DOHH2 (cell line): Measurements from ENCODE around the gene CAND1.

Experiments
- H3F3A ChIP-seq: fragments of 200-600 bp; sonication (generic), shearing (Covaris generic); 2 replicates; pipeline ENCODE4 v1.6.0; 2016; ENCODE audit warnings: antibody characterized with exemption, mild to moderate bottlenecking; ENCODE audit not compliant: control insufficient read depth, insufficient read depth
- H3K27ac ChIP-seq: fragments of 200-600 bp; sonication (generic); 2 replicates; pipeline ENCODE4 v1.5.1; 2014; ENCODE audit warnings: low read depth, mild to moderate bottlenecking, low read length, moderate library complexity
- H3K27me3 ChIP-seq: fragments of 200-600 bp; sonication (generic); 2 replicates; pipeline ENCODE4 v1.6.1; 2014; ENCODE audit warnings: mild to moderate bottlenecking, low read length, mixed read lengths; ENCODE audit not compliant: control insufficient read depth
- H3K36me3 ChIP-seq: fragments of 200-600 bp; sonication (generic); 2 replicates; pipeline ENCODE4 v1.6.1; 2014; ENCODE audit warnings: mild to moderate bottlenecking, low read length, moderate library complexity, mixed read lengths; ENCODE audit not compliant: control insufficient read depth
- H3K4me1 ChIP-seq: fragments of 200-600 bp; sonication (generic); 2 replicates; pipeline ENCODE4 v1.6.1; 2014; ENCODE audit warnings: mild to moderate bottlenecking, low read length, mixed read lengths; ENCODE audit not compliant: control insufficient read depth
- H3K4me2 ChIP-seq: fragments of 200-600 bp; sonication (generic); 2 replicates; pipeline ENCODE4 v1.6.0; 2014; ENCODE audit warnings: mild to moderate bottlenecking, low read length, moderate library complexity
- H3K4me3 ChIP-seq: fragments of 200-600 bp; sonication (generic); 2 replicates; pipeline ENCODE4 v1.5.1; 2014; ENCODE audit warnings: mild to moderate bottlenecking, low read length, mixed read lengths
- H3K79me2 ChIP-seq: fragments of 200-600 bp; sonication (generic); 2 replicates; pipeline ENCODE4 v1.6.1; 2014; ENCODE audit warnings: mild to moderate bottlenecking, low read length, mixed read lengths; ENCODE audit not compliant: control insufficient read depth
- H3K9me2 ChIP-seq: fragments of 200-600 bp; sonication (generic); replicated peaks from 2 replicates; pipeline ENCODE4 v1.6.1; 2014; ENCODE audit warnings: mild to moderate bottlenecking, low read length, mixed read lengths; ENCODE audit not compliant: control insufficient read depth
- H3K9me3 ChIP-seq: fragments of 200-600 bp; sonication (generic); 2 replicates; pipeline ENCODE4 v1.6.1; 2014; ENCODE audit warnings: antibody characterized with exemption, low read length, mixed read lengths; ENCODE audit not compliant: control insufficient read depth, insufficient read depth
- H4K20me1 ChIP-seq: fragments of 200-600 bp; sonication (generic); 2 replicates; pipeline ENCODE4 v1.6.0; 2014; ENCODE audit warnings: low read depth, mild to moderate bottlenecking, antibody characterized with exemption, low read length, moderate library complexity; ENCODE audit not compliant: control insufficient read depth, insufficient read depth
- CTCF ChIP-seq: fragments of 200-600 bp; sonication (generic); IDR thresholded peaks from one replicate; pipeline ENCODE4 v1.5.1; 2014; ENCODE audit warnings: antibody characterized with exemption, mild to moderate bottlenecking, low read depth, low read length; ENCODE audit not compliant: poor library complexity, severe bottlenecking
- EZH2phosphoT487 ChIP-seq: fragments of 200-600 bp; sonication (generic); IDR thresholded peaks from 2 replicates; pipeline ENCODE4 v1.6.1; 2017; ENCODE audit warnings: borderline replicate concordance, mild to moderate bottlenecking, antibody characterized with exemption, low read length, moderate library complexity, mixed read lengths

The CAND1 gene

GRCh38 chr12:67344979-67345710 lies 76.0 kb downstream of the CAND1 start:
- no peak overlapping the region for H3K4me2 ChIP-seq
- H4K20me1 ChIP-seq, result no peaks in the 10 kb centered on the region
- no peak overlapping the region for H3K4me3 ChIP-seq
- TF ChIP-seq CTCF (no peak), EZH2phosphoT487 (no peak)
- no peak overlapping the region for H3K27ac ChIP-seq
- H3K27me3 ChIP-seq, result no peaks in the 10 kb centered on the region
- no peaks in the 10 kb centered on the region for H3K9me2 ChIP-seq
- H3K79me2 ChIP-seq, result no peaks in the 10 kb centered on the region
- H3K4me1 ChIP-seq, result no peaks in the 10 kb centered on the region
- no peaks in the 10 kb centered on the region for H3F3A ChIP-seq
- H3K9me3 ChIP-seq, result 0 out of 2 replicates have a peak, but pooled peaks cover 2% of the 10 kb centered on the region
- no peaks in the 10 kb centered on the region for H3K36me3 ChIP-seq

DNA sequence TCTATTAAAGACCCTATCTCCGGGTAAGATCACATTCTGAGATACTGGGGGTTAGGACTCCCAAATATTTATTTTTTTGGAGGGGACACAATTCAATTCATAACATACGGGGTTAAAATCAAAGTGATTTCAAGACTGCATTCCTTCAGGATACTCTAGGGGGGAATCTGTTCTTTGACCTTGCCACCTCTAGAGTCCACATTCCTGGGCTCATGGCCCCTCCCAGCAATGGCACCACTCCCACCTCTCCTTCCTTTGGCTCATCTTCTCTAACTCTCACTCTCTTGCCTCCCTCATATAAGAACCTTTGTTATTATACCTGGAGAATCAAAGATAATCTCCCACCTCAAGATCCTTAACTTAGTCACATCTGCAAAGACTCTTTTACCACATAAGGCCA lies 79.5 kb downstream of the CAND1 start:
- H4K20me1 ChIP-seq, result no peaks in the 10 kb centered on the region
- H3K4me1 ChIP-seq, result no peaks in the 10 kb centered on the region
- no peak overlapping the region for H3K27ac ChIP-seq
- no peak overlapping the region for H3K4me3 ChIP-seq
- no peak overlapping the region for H3K4me2 ChIP-seq
- no peaks in the 10 kb centered on the region for H3K9me3 ChIP-seq
- H3K79me2 ChIP-seq, result no peaks in the 10 kb centered on the region
- no peaks in the 10 kb centered on the region for H3F3A ChIP-seq
- TF ChIP-seq EZH2phosphoT487 (no peak), CTCF (no peak)
- H3K36me3 ChIP-seq, result no peaks in the 10 kb centered on the region
- no peaks in the 10 kb centered on the region for H3K9me2 ChIP-seq
- H3K27me3 ChIP-seq, result no peaks in the 10 kb centered on the region

DNA sequence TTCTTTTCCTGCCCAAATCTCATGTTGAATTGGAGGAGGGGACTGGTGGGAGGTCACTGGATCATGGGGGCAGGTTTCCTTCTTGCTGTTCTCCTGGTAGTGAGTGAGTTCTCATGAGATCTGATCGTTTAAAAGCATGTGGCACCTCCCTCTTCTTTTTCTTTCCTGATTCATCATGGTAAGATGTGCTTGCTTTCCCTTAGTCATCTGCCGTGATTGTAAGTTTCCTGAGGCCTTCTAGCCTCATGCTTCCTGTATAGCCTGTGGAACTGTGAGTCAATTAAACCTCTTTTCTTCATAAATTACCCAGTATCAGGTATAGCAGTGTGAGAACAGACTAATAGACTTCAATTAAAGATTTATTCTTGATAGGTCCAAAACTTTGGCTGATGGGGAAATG lies 83.5 kb downstream of the CAND1 start:
- Histone ChIP-seq H3K4me3 (no peak overlapping the region), H3K27ac (no peak overlapping the region), H3K4me2 (no peak overlapping the region), H4K20me1 (no peaks in the 10 kb centered on the region), H3K36me3 (no peaks in the 10 kb centered on the region), H3K9me3 (no peaks in the 10 kb centered on the region), H3F3A (no peaks in the 10 kb centered on the region), H3K4me1 (peaks cover 7% of the 10 kb centered on the region), H3K79me2 (no peaks in the 10 kb centered on the region), H3K27me3 (no peaks in the 10 kb centered on the region), H3K9me2 (no peaks in the 10 kb centered on the region)
- TF ChIP-seq EZH2phosphoT487 (no peak), CTCF (no peak)

DNA sequence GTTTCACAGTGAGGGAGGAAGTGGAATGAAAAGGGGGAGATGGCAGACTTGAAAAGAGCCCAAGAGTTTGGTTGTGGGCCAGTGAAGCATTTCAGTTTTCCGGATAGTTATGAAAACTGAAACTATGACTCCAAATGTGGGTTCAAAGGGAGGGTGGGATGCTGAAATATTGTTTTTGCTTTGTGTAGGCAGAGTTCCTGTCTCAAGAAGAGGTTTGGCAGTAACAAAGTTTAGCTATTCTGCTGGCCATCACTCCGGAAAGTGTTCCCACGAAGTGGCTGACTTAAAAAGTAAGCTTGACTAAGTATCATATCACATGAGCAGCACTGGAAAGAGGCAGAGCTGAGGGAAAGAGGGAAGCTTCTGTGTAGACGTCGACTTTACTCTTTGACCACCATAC lies 85.2 kb downstream of the CAND1 start:
- Histone ChIP-seq H3K79me2 (no peaks in the 10 kb centered on the region), H3K36me3 (no peaks in the 10 kb centered on the region), H3K27ac (no peak overlapping the region), H3K4me1 (peaks cover 7% of the 10 kb centered on the region), H3K9me3 (no peaks in the 10 kb centered on the region), H3K4me2 (no peak overlapping the region), H3F3A (no peaks in the 10 kb centered on the region), H4K20me1 (no peaks in the 10 kb centered on the region), H3K27me3 (no peaks in the 10 kb centered on the region), H3K9me2 (no peaks in the 10 kb centered on the region), H3K4me3 (no peak overlapping the region)
- TF ChIP-seq CTCF, result no peak
- no peak for TF ChIP-seq EZH2phosphoT487
